GM23338 (cell line): Measurements from ENCODE around the gene TBCEL.

ENCODE experiments used
- CTCF ChIP-seq, 2 experiments: fragments of 200-600 bp in 1 of 2; sonication (generic) in 1 of 2; conservative IDR thresholded peaks; 2 replicates each; pipeline versions ENCODE4 v1.5.1 to v1.6.1; 2016 to 2017; ENCODE audit warnings: antibody characterized with exemption in 2 of 2, low read depth in 2 of 2, mild to moderate bottlenecking in 2 of 2, moderate library complexity in 1 of 2
- ETS1 ChIP-seq: IDR thresholded peaks from 2 replicates; pipeline ENCODE4 v1.6.1; 2016; ENCODE audit warnings: antibody characterized with exemption
- EZH2 ChIP-seq: fragments of 200-600 bp; sonication (generic); IDR thresholded peaks from one replicate; pipeline ENCODE4 v1.8.0; 2017; ENCODE audit warnings: antibody characterized with exemption, mild to moderate bottlenecking, low read depth; ENCODE audit not compliant: unreplicated experiment

- TF ChIP-seq CTCF (conservative IDR thresholded peaks at IDR 0.05; ENCODE audit: low read depth in 2 of 2): no peak
- TF ChIP-seq EZH2: no peak
- no peak for TF ChIP-seq ETS1
Measured at GRCh38 chr11:120978701-120979100, 45.2 kb upstream of the TBCEL start.
